Left ventricle myocardium inferior (tissue), 1 donor: ENCODE data around the gene TSPAN14. TPM values are rescaled to one million over a fixed set of nuclear protein-coding genes. Genes with fewer than 3 reads are reported as not detected.
A peak's percentile ranks its signal among the peaks of the same experiment; 100 is the strongest.

Source experiments
- DNase-seq: peaks from one replicate; pipeline ENCODE4 v3.0.0-alpha.2; 2020
- H3K27ac ChIP-seq: fragments of 200-600 bp; replicated peaks from 2 replicates; pipeline ENCODE4 v1.8.0; 2021
- H3K27me3 ChIP-seq: fragments of 200-600 bp; 2 replicates; pipeline ENCODE4 v1.8.0; 2021; ENCODE audit warnings: low read depth
- H3K36me3 ChIP-seq: fragments of 200-600 bp; 2 replicates; pipeline ENCODE4 v1.8.0; 2021
- H3K4me1 ChIP-seq: fragments of 200-600 bp; 2 replicates; pipeline ENCODE4 v1.8.0; 2021
- H3K4me3 ChIP-seq: fragments of 200-600 bp; 2 replicates; pipeline ENCODE4 v1.8.0; 2021; ENCODE audit warnings: mild to moderate bottlenecking, moderate library complexity
- H3K9me3 ChIP-seq: fragments of 200-600 bp; replicated peaks from 2 replicates; pipeline ENCODE4 v1.8.0; 2021
- CTCF ChIP-seq: fragments of 200-600 bp; IDR thresholded peaks from 2 replicates; pipeline ENCODE4 v1.8.0; 2021; ENCODE audit warnings: antibody characterized with exemption, mild to moderate bottlenecking, borderline replicate concordance
- intact Hi-C: fragments of 100-400 bp; cut with micrococcal nuclease; formaldehyde crosslinking; loops from one replicate; pipeline ENCODE4 v1.11.0; 2022
- total RNA-seq: library from RNA; stranded (reverse); fragmentation: NEBNext Ultra II Directional; extraction: Animal tissue kit (Norgen Biotek cat#: 25700); gene quantifications from one replicate; pipeline ENCODE4 v1.2.1, GENCODE V29; 2021
- donor health status: DM: no; HTN: yes; CAD: no; lungs with severe emphysema.

The TSPAN14 gene
- total RNA-seq, 1 donor from 2014 or later, result 33.4 TPM

GRCh38 chr10:80496555-80497172, 42.6 kb downstream of the TSPAN14 start:
- TF ChIP-seq CTCF, result no peak
- no peak for DNase-seq
- no peaks in the 10 kb centered on the region for H3K27me3 ChIP-seq
- peaks cover 5% of the 10 kb centered on the region for H3K9me3 ChIP-seq
- peak overlapping the region; percentile 91 for H3K27ac ChIP-seq
- no peak overlapping the region for H3K4me3 ChIP-seq
- H3K4me1 ChIP-seq, result peaks cover 99% of the 10 kb centered on the region
- H3K36me3 ChIP-seq, result peaks cover 7% of the 10 kb centered on the region
- intact Hi-C loops, result no loop called here

DNA sequence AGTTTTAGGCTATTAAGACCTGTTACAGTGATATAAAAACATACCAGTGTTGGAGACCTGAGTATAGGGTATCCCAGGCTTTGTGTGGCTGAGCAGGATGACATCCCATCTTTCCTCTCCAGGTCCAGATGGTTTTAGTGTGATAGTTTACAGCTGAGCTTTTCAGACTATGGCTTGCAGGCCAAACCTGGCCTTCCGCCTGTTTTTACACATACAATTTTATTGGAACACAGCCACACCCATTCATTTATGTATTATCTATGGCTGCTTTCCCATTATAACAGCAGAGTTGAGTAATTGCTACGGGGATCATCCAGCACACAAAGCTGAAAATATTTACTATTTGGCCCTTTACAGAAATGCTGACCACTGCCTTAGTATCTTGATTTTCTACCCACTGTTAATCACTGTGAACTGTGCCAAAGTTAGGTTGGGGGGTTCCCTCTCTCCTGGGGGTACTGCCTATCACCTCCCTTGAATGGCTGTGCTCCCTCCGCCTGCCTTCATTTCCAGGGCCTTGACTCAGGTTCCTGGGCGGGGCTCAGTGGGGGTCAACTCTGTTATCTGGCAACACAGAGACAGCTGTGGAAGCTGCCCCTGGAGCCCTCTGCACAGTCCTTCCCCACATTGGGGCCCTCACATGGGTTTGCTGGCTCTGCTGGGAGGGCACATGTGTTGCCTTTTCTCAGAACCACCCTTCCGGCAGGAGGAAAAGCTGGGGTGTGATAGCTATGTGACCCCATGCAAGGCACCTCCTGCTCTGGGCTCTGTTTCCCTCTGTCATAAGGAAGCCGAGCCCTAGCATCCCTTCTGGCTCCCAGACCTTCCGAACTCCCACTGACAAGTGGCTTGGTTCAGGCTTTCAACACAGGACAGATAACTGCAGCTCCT, 43.3 kb downstream of the TSPAN14 start:
- intact Hi-C loops, result no loop called here

GRCh38 chr10:80498078-80498832, 44.1 kb downstream of the TSPAN14 start:
- no peak for DNase-seq
- H3K36me3 ChIP-seq, result no peaks in the 10 kb centered on the region
- H3K27me3 ChIP-seq, result no peaks in the 10 kb centered on the region
- H3K9me3 ChIP-seq, result peaks cover 5% of the 10 kb centered on the region
- TF ChIP-seq CTCF, result no peak
- H3K4me3 ChIP-seq, result peak overlapping the region; percentile 14
- intact Hi-C loops, result no loop called here
- H3K4me1 ChIP-seq, result peaks cover 99% of the 10 kb centered on the region
- H3K27ac ChIP-seq, result peak overlapping the region; percentile 91

More for the DNA sequence above, 43.3 kb downstream of the TSPAN14 start:
- TF ChIP-seq CTCF, result no peak
- H3K4me1 ChIP-seq, result peaks cover 99% of the 10 kb centered on the region
- H3K9me3 ChIP-seq, result peaks cover 5% of the 10 kb centered on the region
- H3K36me3 ChIP-seq, result no peaks in the 10 kb centered on the region
- peak overlapping the region; percentile 14 for H3K4me3 ChIP-seq
- peak overlapping the region; percentile 91 for H3K27ac ChIP-seq
- no peaks in the 10 kb centered on the region for H3K27me3 ChIP-seq
- DNase-seq, result peak; percentile 78

- no peaks in the 10 kb centered on the region for H3K36me3 ChIP-seq
- H3K27me3 ChIP-seq, result no peaks in the 10 kb centered on the region
- peak overlapping the region; percentile 14 for H3K4me3 ChIP-seq
- DNase-seq, result peak; percentile 91
- H3K27ac ChIP-seq, result peak overlapping the region; percentile 91
- intact Hi-C loops, result no loop called here
- peaks cover 99% of the 10 kb centered on the region for H3K4me1 ChIP-seq
- peaks cover 5% of the 10 kb centered on the region for H3K9me3 ChIP-seq
- no peak for TF ChIP-seq CTCF
Measured at GRCh38 chr10:80498833-80499741, 45.0 kb downstream of the TSPAN14 start.
